C4-2B (cell line): ENCODE data around the gene SNX33.

Experiments
- ZFX ChIP-seq: fragments of 450-650 bp; IDR thresholded peaks from 2 replicates; pipeline ENCODE4 v1.6.1; 2017
- TF ChIP-seq, protein P1 (sequence below): fragments of 450-650 bp; conservative IDR thresholded peaks from 2 replicates; pipeline ENCODE4 v1.5.1; 2017; ENCODE audit warnings: mild to moderate bottlenecking

DNA sequence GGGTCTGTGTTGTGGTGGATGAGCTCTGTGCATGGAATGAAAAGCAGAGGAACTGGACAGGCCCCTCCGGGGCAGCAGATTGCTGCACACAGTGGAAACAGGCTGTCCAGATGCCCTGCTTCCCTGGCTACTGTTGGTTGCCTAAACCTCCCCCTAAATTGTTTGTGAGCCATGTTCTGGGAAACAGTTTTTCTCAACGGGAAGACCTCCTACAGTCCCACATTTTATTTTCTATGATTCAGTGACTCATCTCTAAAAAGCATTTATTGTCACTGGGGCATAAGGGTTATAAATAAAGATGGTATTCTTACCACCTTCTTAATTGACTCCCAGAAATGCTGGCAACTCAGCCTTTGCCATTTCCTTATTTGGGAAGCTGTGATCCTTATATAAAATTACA, 48.3 kb upstream of the SNX33 start:
- TF ChIP-seq, protein P1, sequence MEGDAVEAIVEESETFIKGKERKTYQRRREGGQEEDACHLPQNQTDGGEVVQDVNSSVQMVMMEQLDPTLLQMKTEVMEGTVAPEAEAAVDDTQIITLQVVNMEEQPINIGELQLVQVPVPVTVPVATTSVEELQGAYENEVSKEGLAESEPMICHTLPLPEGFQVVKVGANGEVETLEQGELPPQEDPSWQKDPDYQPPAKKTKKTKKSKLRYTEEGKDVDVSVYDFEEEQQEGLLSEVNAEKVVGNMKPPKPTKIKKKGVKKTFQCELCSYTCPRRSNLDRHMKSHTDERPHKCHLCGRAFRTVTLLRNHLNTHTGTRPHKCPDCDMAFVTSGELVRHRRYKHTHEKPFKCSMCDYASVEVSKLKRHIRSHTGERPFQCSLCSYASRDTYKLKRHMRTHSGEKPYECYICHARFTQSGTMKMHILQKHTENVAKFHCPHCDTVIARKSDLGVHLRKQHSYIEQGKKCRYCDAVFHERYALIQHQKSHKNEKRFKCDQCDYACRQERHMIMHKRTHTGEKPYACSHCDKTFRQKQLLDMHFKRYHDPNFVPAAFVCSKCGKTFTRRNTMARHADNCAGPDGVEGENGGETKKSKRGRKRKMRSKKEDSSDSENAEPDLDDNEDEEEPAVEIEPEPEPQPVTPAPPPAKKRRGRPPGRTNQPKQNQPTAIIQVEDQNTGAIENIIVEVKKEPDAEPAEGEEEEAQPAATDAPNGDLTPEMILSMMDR, result no peak
- TF ChIP-seq ZFX, result no peak
